Measurements from ENCODE around the gene OR2A1. TPM values are rescaled to one million over a fixed set of nuclear protein-coding genes. Genes with fewer than 3 reads are reported as not detected.
A peak's percentile ranks its signal among the peaks of the same experiment; 100 is the strongest.
"Not testable (repeated sequence)": the region's sequence is repeated elsewhere in the genome, so short reads cannot be mapped to it uniquely, and the experiment has no call there.

The OR2A1 gene
- total RNA-seq, 4 donors from 2014 or later, result 0.17 to 0.26 (median 0.17) TPM; not detected in 1

- H3K27ac ChIP-seq (replicated peaks in 1 of 4); H3K4me3 ChIP-seq; H3K36me3 ChIP-seq; H3K27me3 ChIP-seq; H3K9me3 ChIP-seq; H3K4me1 ChIP-seq; DNase-seq (ENCODE audit: extremely low spot score); intact Hi-C loops (cut with DNase I): not testable (repeated sequence)
- WGBS, result 98% methylated on average over 3 of the region's 9 CpGs
Measured at GRCh38 chr7:144331221-144331995, 19.2 kb downstream of the OR2A1 start.

- H3K27ac ChIP-seq (replicated peaks in 1 of 4); DNase-seq (ENCODE audit: extremely low spot score); H3K27me3 ChIP-seq; H3K4me1 ChIP-seq; intact Hi-C loops (cut with DNase I); H3K9me3 ChIP-seq; H3K4me3 ChIP-seq; H3K36me3 ChIP-seq: not testable (repeated sequence)
- WGBS, result 90% methylated on average over 2 of the region's 2 CpGs
Measured at GRCh38 chr7:144331996-144332288, 19.7 kb downstream of the OR2A1 start.

DNA sequence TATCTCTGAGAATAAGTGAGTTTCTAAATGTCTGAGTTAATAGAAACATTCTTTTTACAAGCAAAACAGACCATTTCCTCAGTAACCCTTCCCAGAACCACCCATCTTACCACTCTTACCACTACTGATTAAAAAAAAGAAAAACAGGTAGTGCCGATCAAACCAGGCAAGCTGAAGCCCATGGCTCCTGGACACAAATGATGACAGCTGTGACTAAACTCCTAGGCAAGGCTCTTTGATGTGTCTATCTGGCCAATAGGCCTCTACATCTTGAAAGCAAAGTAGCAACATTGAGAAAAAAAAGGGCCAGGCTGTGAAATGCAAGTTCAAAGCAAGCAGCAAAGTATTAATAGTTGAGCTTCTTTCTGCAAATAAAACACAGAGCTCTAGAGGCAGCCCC, 36.4 kb downstream of the OR2A1 start:
- H3K27me3 ChIP-seq; H3K9me3 ChIP-seq; H3K36me3 ChIP-seq; DNase-seq (ENCODE audit: extremely low spot score); H3K27ac ChIP-seq (replicated peaks in 1 of 4); H3K4me3 ChIP-seq; intact Hi-C loops (cut with DNase I): not testable (repeated sequence)
- WGBS, result no CpG with 5 or more reads among the region's 1 CpG
- H3K4me1 ChIP-seq, result peaks cover 0 to 16% (median 0%) of the 10 kb centered on the region in 4 donors

GRCh38 chr7:144351667-144352066, 39.4 kb downstream of the OR2A1 start:
- H3K4me1 ChIP-seq, result peaks cover 0 to 16% (median 0%) of the 10 kb centered on the region in 4 donors
- H3K27ac ChIP-seq (replicated peaks in 1 of 4); H3K9me3 ChIP-seq; H3K4me3 ChIP-seq; intact Hi-C loops (cut with DNase I); H3K36me3 ChIP-seq; H3K27me3 ChIP-seq: not testable (repeated sequence)
- WGBS, result 71% methylated on average over 2 of the region's 3 CpGs
- DNase-seq (ENCODE audit: extremely low spot score), result peak; percentile 37

- Histone ChIP-seq H3K4me1 (peaks cover 0 to 16% (median 0%) of the 10 kb centered on the region in 4 donors), H3K4me3 (peak within 1 kb of the TSS in 2 of 4 donors; percentile 31 to 37)
- H3K27ac ChIP-seq (replicated peaks in 1 of 4); H3K36me3 ChIP-seq; DNase-seq (ENCODE audit: extremely low spot score); H3K27me3 ChIP-seq; H3K9me3 ChIP-seq; intact Hi-C loops (cut with DNase I): not testable (repeated sequence)
- WGBS, result no CpG with 5 or more reads among the region's 50 CpGs
Measured at GRCh38 chr7:144355176-144355822, 43.1 kb downstream of the OR2A1 start, which contains the start of gene ARHGEF5. TSS of gene ARHGEF5 (plus strand) at chr7:144355402. CDS start at chr7:144362670, 7,268 bp downstream.

GRCh38 chr7:144356185-144356584, 44.0 kb downstream of the OR2A1 start:
- H3K4me3 ChIP-seq; H3K27ac ChIP-seq (replicated peaks in 1 of 4); H3K9me3 ChIP-seq; DNase-seq (ENCODE audit: extremely low spot score); H3K27me3 ChIP-seq; H3K36me3 ChIP-seq; intact Hi-C loops (cut with DNase I): not testable (repeated sequence)
- peaks cover 0 to 16% (median 0%) of the 10 kb centered on the region in 4 donors for H3K4me1 ChIP-seq
- no CpG with 5 or more reads among the region's 6 CpGs for WGBS

DNA sequence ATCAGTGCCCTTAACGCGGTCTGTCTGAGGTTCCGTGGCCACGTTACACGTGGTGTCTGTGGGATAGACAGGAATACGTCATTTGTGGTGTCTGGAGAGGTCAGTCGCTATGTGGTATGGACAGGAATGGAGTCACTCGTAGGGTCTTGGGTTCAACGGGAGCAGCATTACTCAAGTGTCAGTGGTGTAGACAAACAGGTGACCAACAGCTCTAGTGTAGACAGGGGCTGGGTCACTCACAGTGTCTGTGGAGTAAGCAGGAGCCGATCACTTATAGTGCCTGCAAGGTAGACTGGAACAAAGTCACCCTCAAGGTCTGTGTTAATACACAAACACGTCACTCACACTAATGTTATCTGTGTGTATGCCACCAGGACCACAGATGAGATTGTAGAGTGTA, 44.6 kb downstream of the OR2A1 start:
- DNase-seq (ENCODE audit: extremely low spot score); H3K4me3 ChIP-seq; intact Hi-C loops (cut with DNase I); H3K9me3 ChIP-seq; H3K36me3 ChIP-seq; H3K27me3 ChIP-seq; H3K27ac ChIP-seq (replicated peaks in 1 of 4): not testable (repeated sequence)
- peaks cover 0 to 13% (median 0%) of the 10 kb centered on the region in 4 donors for H3K4me1 ChIP-seq
- no CpG with 5 or more reads among the region's 11 CpGs for WGBS

DNA sequence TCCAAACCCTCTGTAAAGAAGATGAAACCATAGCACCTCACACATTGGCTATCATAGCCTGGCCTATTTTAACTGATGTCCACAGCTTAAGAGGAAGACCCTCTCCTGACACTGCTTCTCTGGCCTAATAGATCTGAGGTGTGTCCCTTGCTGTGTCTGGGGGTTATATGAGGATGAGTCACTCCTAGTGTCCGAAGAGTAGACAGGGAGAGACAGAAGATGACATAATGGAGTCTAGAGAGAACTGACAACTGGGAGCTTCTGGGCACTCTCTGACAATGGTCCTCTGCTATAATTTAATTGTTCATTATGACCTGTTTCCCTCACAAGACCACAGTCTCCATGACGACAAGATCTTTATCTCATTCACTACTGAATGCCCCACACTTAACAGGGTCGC, 49.8 kb downstream of the OR2A1 start:
- H3K4me1 ChIP-seq; H3K27me3 ChIP-seq; H3K27ac ChIP-seq (replicated peaks in 1 of 4); intact Hi-C loops (cut with DNase I); H3K36me3 ChIP-seq; DNase-seq (ENCODE audit: extremely low spot score); H3K9me3 ChIP-seq; H3K4me3 ChIP-seq: not testable (repeated sequence)
- no CpG with 5 or more reads among the region's 3 CpGs for WGBS

GRCh38 chr7:144365523-144365922, 53.3 kb downstream of the OR2A1 start:
- H3K27me3 ChIP-seq; H3K36me3 ChIP-seq; H3K4me3 ChIP-seq; intact Hi-C loops (cut with DNase I); H3K9me3 ChIP-seq; DNase-seq (ENCODE audit: extremely low spot score); H3K4me1 ChIP-seq; H3K27ac ChIP-seq (replicated peaks in 1 of 4): not testable (repeated sequence)
- WGBS, result no CpG with 5 or more reads among the region's 6 CpGs

GRCh38 chr7:144367250-144367649, 55.0 kb downstream of the OR2A1 start:
- H3K27ac ChIP-seq (replicated peaks in 1 of 4); intact Hi-C loops (cut with DNase I); H3K4me1 ChIP-seq; H3K9me3 ChIP-seq; DNase-seq (ENCODE audit: extremely low spot score); H3K36me3 ChIP-seq; H3K27me3 ChIP-seq; H3K4me3 ChIP-seq: not testable (repeated sequence)
- WGBS, result no CpG with 5 or more reads among the region's 9 CpGs

GRCh38 chr7:144369221-144369620, 57.0 kb downstream of the OR2A1 start:
- H3K9me3 ChIP-seq; H3K27ac ChIP-seq (replicated peaks in 1 of 4); H3K27me3 ChIP-seq; DNase-seq (ENCODE audit: extremely low spot score); H3K36me3 ChIP-seq; H3K4me1 ChIP-seq; H3K4me3 ChIP-seq; intact Hi-C loops (cut with DNase I): not testable (repeated sequence)
- no CpG with 5 or more reads among the region's 7 CpGs for WGBS

Measured in esophagus muscularis mucosa (tissue), 4 donors.